OCI-LY7 (cell line): ENCODE measurements around the gene S1PR2. TPM values are rescaled to one million over a fixed set of nuclear protein-coding genes. Genes with fewer than 3 reads are reported as not detected.

Experiments
- BruUV-seq: library from RNA; stranded (reverse); fragments of 400-500 nt; replicated peaks from 2 replicates; lab custom pipeline; 2021; lab: Mats Ljungman, UMichigan
- CTCF ChIA-PET: fragments of 300-600 bp; sonication (Branson Sonifier 250); formaldehyde crosslinking; loops from one replicate; lab custom pipeline; 2022; ENCODE audit warnings: antibody characterized with exemption; ENCODE audit not compliant: unreplicated experiment; lab: Charles Lee
- POLR2A ChIA-PET: fragments of 300-600 bp; sonication (Branson Sonifier 250); formaldehyde crosslinking; loops from one replicate; lab custom pipeline; 2022; ENCODE audit warnings: antibody characterized with exemption; lab: Charles Lee
- DNase-seq: peaks from one replicate; pipeline ENCODE4 v3.0.0-alpha.2; 2015; ENCODE audit warnings: low spot score
- H2AFZ ChIP-seq: fragments of 200-600 bp; sonication (generic), shearing (Covaris generic); 2 replicates; pipeline ENCODE4 v1.6.1; 2014; ENCODE audit warnings: mild to moderate bottlenecking, antibody characterized with exemption, low read length, moderate library complexity
- H3K27ac ChIP-seq: fragments of 200-600 bp; sonication (generic); 2 replicates; pipeline ENCODE4 v1.5.1; 2014; ENCODE audit warnings: mixed run types, low read depth, mild to moderate bottlenecking, moderate library complexity, low read length, inconsistent platforms; ENCODE audit not compliant: poor library complexity, severe bottlenecking
- H3K36me3 ChIP-seq: fragments of 200-600 bp; sonication (generic); 2 replicates; pipeline ENCODE4 v1.6.1; 2014; ENCODE audit warnings: mild to moderate bottlenecking, antibody characterized with exemption, low read length, moderate library complexity, mixed read lengths; ENCODE audit not compliant: insufficient read depth
- H3K4me1 ChIP-seq: fragments of 200-600 bp; sonication (generic); 2 replicates; pipeline ENCODE4 v1.5.1; 2014; ENCODE audit warnings: mild to moderate bottlenecking, low read length; ENCODE audit not compliant: insufficient read depth, poor library complexity, severe bottlenecking
- H3K4me2 ChIP-seq: fragments of 200-600 bp; sonication (generic); 2 replicates; pipeline ENCODE4 v1.6.1; 2014; ENCODE audit warnings: mild to moderate bottlenecking, low read length
- H3K4me3 ChIP-seq: fragments of 200-600 bp; sonication (generic); 2 replicates; pipeline ENCODE4 v1.5.1; 2014; ENCODE audit warnings: mild to moderate bottlenecking, low read depth, low read length; ENCODE audit not compliant: poor library complexity, severe bottlenecking
- H3K79me2 ChIP-seq: fragments of 200-600 bp; sonication (generic); 2 replicates; pipeline ENCODE4 v1.6.1; 2016; ENCODE audit warnings: low read depth, mild to moderate bottlenecking, low read length, moderate library complexity, mixed read lengths; ENCODE audit not compliant: insufficient read depth
- H3K9me2 ChIP-seq: fragments of 200-600 bp; sonication (generic); 2 replicates; pipeline ENCODE4 v1.6.1; 2016; ENCODE audit warnings: mild to moderate bottlenecking, low read length, mixed read lengths; ENCODE audit not compliant: insufficient read depth
- H3K9me3 ChIP-seq: fragments of 200-600 bp; sonication (generic); 2 replicates; pipeline ENCODE4 v1.6.1; 2014; ENCODE audit warnings: mild to moderate bottlenecking, mixed run types, low read length, mixed read lengths
- H4K20me1 ChIP-seq: fragments of 200-600 bp; sonication (generic); 2 replicates; pipeline ENCODE4 v1.6.1; 2014; ENCODE audit warnings: mild to moderate bottlenecking, antibody characterized with exemption, low read length, moderate library complexity, mixed read lengths; ENCODE audit not compliant: insufficient read depth
- CTCF ChIP-seq: fragments of 200-600 bp; sonication (generic); conservative IDR thresholded peaks from 2 replicates; pipeline ENCODE4 v1.5.1; 2014; ENCODE audit warnings: mild to moderate bottlenecking, antibody characterized with exemption, low read length, moderate library complexity, mixed read lengths
- EZH2phosphoT487 ChIP-seq: fragments of 200-600 bp; sonication (generic); IDR thresholded peaks from 2 replicates; pipeline ENCODE4 v1.6.1; 2018; ENCODE audit warnings: low read depth, borderline replicate concordance, mild to moderate bottlenecking, mixed run types, antibody characterized with exemption, low read length, moderate library complexity, mixed read lengths
- intact Hi-C: fragments of 100-400 bp; cut with micrococcal nuclease; formaldehyde crosslinking; loops from one replicate; pipeline ENCODE4 v1.10.0; 2022; ENCODE audit not compliant: unreplicated experiment
- total RNA-seq, 2 experiments: library from RNA; depleted of rRNA in 1 of 2; stranded (reverse); fragments of >200 nt in 1 of 2; shearing (Covaris generic) in 1 of 2; gene quantifications; 2 replicates each; pipeline ENCODE4 v1.2.3, GENCODE V29; 2014 to 2022

The S1PR2 gene
- total RNA-seq, 2 experiments from 2014 or later: 27.8 to 64.5 TPM

GRCh38 chr19:10220695-10221094 lies 10.4 kb downstream of the S1PR2 start:
- TF ChIP-seq CTCF: no peak
- no peak for TF ChIP-seq EZH2phosphoT487
- no peak for DNase-seq
- ChIA-PET POLR2A (interaction anchor here (0.7 to 1.5 kb wide), 6 partner anchors 8 to 26 kb away, joined by 3 to 8 read pairs (median 4); no protein-coding TSS in a partner anchor), CTCF (interaction anchor here (0.9 kb wide), 1 partner anchor 25 kb away, joined by 4 read pairs; no protein-coding TSS in a partner anchor)
- peak overlapping the region; percentile 77 for H3K4me2 ChIP-seq
- peaks cover 81% of the 10 kb centered on the region for H3K36me3 ChIP-seq
- peaks cover 73% of the 10 kb centered on the region for H3K4me1 ChIP-seq
- H3K4me3 ChIP-seq: peak overlapping the region; percentile 54
- no peaks in the 10 kb centered on the region for H3K9me3 ChIP-seq
- H2AFZ ChIP-seq: no peak overlapping the region
- no TSS peak for BruUV-seq
- H3K79me2 ChIP-seq: peaks cover 62% of the 10 kb centered on the region
- H3K27ac ChIP-seq: peak overlapping the region; percentile 93
- intact Hi-C loops: no loop called here
- no peaks in the 10 kb centered on the region for H3K9me2 ChIP-seq
- no peaks in the 10 kb centered on the region for H4K20me1 ChIP-seq

GRCh38 chr19:10219678-10220077 lies 11.5 kb downstream of the S1PR2 start:
- peaks cover 52% of the 10 kb centered on the region for H3K79me2 ChIP-seq
- H3K36me3 ChIP-seq: peaks cover 74% of the 10 kb centered on the region
- peak; percentile 84 for DNase-seq
- CTCF ChIA-PET: interaction anchor here (0.6 to 0.9 kb wide), 4 partner anchors 21 to 174 kb away, joined by 3 to 7 read pairs (median 4); no protein-coding TSS in a partner anchor
- H2AFZ ChIP-seq: no peak overlapping the region
- POLR2A ChIA-PET: interaction anchor here (1.1 to 1.5 kb wide), 5 partner anchors 9 to 23 kb away, joined by 4 to 8 read pairs (median 5); no protein-coding TSS in a partner anchor
- intact Hi-C loops: loop anchor here (5.0 kb wide), 1 partner anchor 33 kb away; the partner anchor contains the start of gene MRPL4
- TF ChIP-seq CTCF: peak; percentile 83
- no peak for TF ChIP-seq EZH2phosphoT487
- H3K4me2 ChIP-seq: peak overlapping the region; percentile 77
- peak overlapping the region; percentile 93 for H3K27ac ChIP-seq
- peaks cover 63% of the 10 kb centered on the region for H3K4me1 ChIP-seq
- H3K4me3 ChIP-seq: peak overlapping the region; percentile 54
- no TSS peak for BruUV-seq
- no peaks in the 10 kb centered on the region for H4K20me1 ChIP-seq
- H3K9me2 ChIP-seq: no peaks in the 10 kb centered on the region
- H3K9me3 ChIP-seq: no peaks in the 10 kb centered on the region

GRCh38 chr19:10217085-10217484 lies 14.0 kb downstream of the S1PR2 start:
- CTCF ChIA-PET: interaction anchor here (0.6 kb wide), 2 partner anchors 8 to 80 kb away, joined by 3 to 4 read pairs; no protein-coding TSS in a partner anchor
- intact Hi-C loops: loop anchor here (5.0 kb wide), 1 partner anchor 35 kb away; the partner anchor contains the start of gene MRPL4
- H3K4me1 ChIP-seq: peaks cover 37% of the 10 kb centered on the region
- POLR2A ChIA-PET: interaction anchor here (0.7 kb wide), 2 partner anchors 24 to 239 kb away, joined by 3 to 4 read pairs; no protein-coding TSS in a partner anchor
- H3K9me2 ChIP-seq: no peaks in the 10 kb centered on the region
- no peaks in the 10 kb centered on the region for H3K9me3 ChIP-seq
- no peak overlapping the region for H3K4me3 ChIP-seq
- H3K4me2 ChIP-seq: no peak overlapping the region
- TF ChIP-seq CTCF (no peak), EZH2phosphoT487 (no peak)
- peaks cover 29% of the 10 kb centered on the region for H3K79me2 ChIP-seq
- no peak overlapping the region for H2AFZ ChIP-seq
- DNase-seq: no peak
- H4K20me1 ChIP-seq: no peaks in the 10 kb centered on the region
- H3K27ac ChIP-seq: no peak overlapping the region
- no TSS peak for BruUV-seq
- H3K36me3 ChIP-seq: peaks cover 51% of the 10 kb centered on the region
